ENCODE results near the gene FAM120A.
"Not testable (repeated sequence)": the region's sequence is repeated elsewhere in the genome, so short reads cannot be mapped to it uniquely, and the experiment has no call there.

FAM120A gene

GRCh38 chr9:93512170-93512812 lies 60.8 kb downstream of the FAM120A start:
- DNase-seq, result not testable (repeated sequence)

- no peak for DNase-seq
Observed at GRCh38 chr9:93513606-93514005, 62.1 kb downstream of the FAM120A start.

- no peak for DNase-seq
Observed at GRCh38 chr9:93517331-93517730, 65.8 kb downstream of the FAM120A start.

- DNase-seq, result no peak
Observed at GRCh38 chr9:93520523-93520922, 69.0 kb downstream of the FAM120A start.

GRCh38 chr9:93522736-93523135 lies 71.3 kb downstream of the FAM120A start:
- no peak for DNase-seq

- no peak for DNase-seq
Observed at GRCh38 chr9:93523518-93524144, 72.1 kb downstream of the FAM120A start.

GRCh38 chr9:93525476-93525875 lies 74.0 kb downstream of the FAM120A start:
- DNase-seq, result no peak

- no peak for DNase-seq
Observed at GRCh38 chr9:93531374-93531773, 79.9 kb downstream of the FAM120A start.

- DNase-seq, result no peak
Observed at GRCh38 chr9:93532141-93532540, 80.7 kb downstream of the FAM120A start.

GRCh38 chr9:93533863-93534262 lies 82.4 kb downstream of the FAM120A start:
- no peak for DNase-seq

GRCh38 chr9:93536167-93536566 lies 84.7 kb downstream of the FAM120A start:
- no peak for DNase-seq

- DNase-seq, result no peak
Observed at GRCh38 chr9:93536874-93537273, 85.4 kb downstream of the FAM120A start.

GRCh38 chr9:93540305-93540704 lies 88.8 kb downstream of the FAM120A start:
- no peak for DNase-seq

GRCh38 chr9:93541005-93541404 lies 89.5 kb downstream of the FAM120A start:
- no peak for DNase-seq

- DNase-seq, result no peak
Observed at GRCh38 chr9:93541581-93542349, 90.3 kb downstream of the FAM120A start.

GRCh38 chr9:93543117-93543516 lies 91.6 kb downstream of the FAM120A start:
- no peak for DNase-seq

- DNase-seq, result no peak
Observed at GRCh38 chr9:93546356-93546755, 94.9 kb downstream of the FAM120A start.

GRCh38 chr9:93549611-93550010 lies 98.1 kb downstream of the FAM120A start:
- DNase-seq, result no peak

GRCh38 chr9:93552923-93553322 lies 101.4 kb downstream of the FAM120A start:
- DNase-seq, result no peak

- DNase-seq, result no peak
Observed at GRCh38 chr9:93555370-93555769, 103.9 kb downstream of the FAM120A start.

- DNase-seq, result no peak
Observed at GRCh38 chr9:93557366-93558137, 106.1 kb downstream of the FAM120A start.

GRCh38 chr9:93558503-93558902 lies 107.0 kb downstream of the FAM120A start:
- DNase-seq, result no peak

GRCh38 chr9:93560991-93561390 lies 109.5 kb downstream of the FAM120A start:
- no peak for DNase-seq

Data from activated gamma-delta T cell treated with Interleukin-2 at 50 U/mL for 16 hours (primary cell).